ENCODE results near the gene RRAS2. TPM values are rescaled to one million over a fixed set of nuclear protein-coding genes. Genes with fewer than 3 reads are reported as not detected.

Gene RRAS2
- total RNA-seq, 2 experiments from 2014 or later = 41.4 to 43.7 TPM

- no peak overlapping the region for H3K27ac Mint-ChIP-seq
- no peaks in the 10 kb centered on the region for H3K36me3 Mint-ChIP-seq (ENCODE audit: low read depth)
- DNase-seq = no peak
- H3K27me3 Mint-ChIP-seq = peaks cover under 1% of the 10 kb centered on the region
- ChIA-PET POLR2A (no interaction called here), CTCF (interaction anchor here (0.6 to 1.5 kb wide), 2 partner anchors 17 to 218 kb away, joined by 3 to 4 read pairs; no protein-coding TSS in a partner anchor)
- no peak overlapping the region for H3K4me3 Mint-ChIP-seq
- H3K9me3 Mint-ChIP-seq = no peaks in the 10 kb centered on the region
- peaks cover 3% of the 10 kb centered on the region for H3K4me1 Mint-ChIP-seq
Measured at GRCh38 chr11:14237444-14237961, 121.5 kb downstream of the RRAS2 start.

GRCh38 chr11:14235701-14236100 lies 123.3 kb downstream of the RRAS2 start:
- POLR2A ChIA-PET = no interaction called here
- H3K4me3 Mint-ChIP-seq = no peak overlapping the region
- no peaks in the 10 kb centered on the region for H3K9me3 Mint-ChIP-seq
- no peak for DNase-seq
- H3K27ac Mint-ChIP-seq = no peak overlapping the region
- H3K36me3 Mint-ChIP-seq (ENCODE audit: low read depth) = no peaks in the 10 kb centered on the region
- H3K27me3 Mint-ChIP-seq = peaks cover 2% of the 10 kb centered on the region
- H3K4me1 Mint-ChIP-seq = peaks cover 3% of the 10 kb centered on the region
- CTCF ChIA-PET = interaction anchor here (1.4 to 1.5 kb wide), 2 partner anchors 15 to 26 kb away, joined by 3 to 4 read pairs; no protein-coding TSS in a partner anchor

GRCh38 chr11:14234446-14234845 lies 124.5 kb downstream of the RRAS2 start:
- Mint-ChIP-seq H3K27me3 (peaks cover 2% of the 10 kb centered on the region), H3K9me3 (no peaks in the 10 kb centered on the region), H3K36me3 (ENCODE audit: low read depth) (no peaks in the 10 kb centered on the region), H3K27ac (no peak overlapping the region), H3K4me1 (peaks cover 3% of the 10 kb centered on the region), H3K4me3 (no peak overlapping the region)
- POLR2A ChIA-PET = interaction anchor here (0.5 kb wide), 1 partner anchor 27 kb away, joined by 6 read pairs; no protein-coding TSS in a partner anchor
- CTCF ChIA-PET = interaction anchor here (0.9 to 1.4 kb wide), 2 partner anchors 9 to 27 kb away, joined by 3 read pairs; no protein-coding TSS in a partner anchor
- no peak for DNase-seq

GRCh38 chr11:14232652-14233051 lies 126.3 kb downstream of the RRAS2 start:
- peaks cover 2% of the 10 kb centered on the region for H3K27me3 Mint-ChIP-seq
- H3K4me3 Mint-ChIP-seq = no peak overlapping the region
- POLR2A ChIA-PET = no interaction called here
- CTCF ChIA-PET = interaction anchor here (0.8 to 0.9 kb wide), 2 partner anchors 10 to 42 kb away, joined by 3 read pairs; no protein-coding TSS in a partner anchor
- no peak overlapping the region for H3K27ac Mint-ChIP-seq
- H3K4me1 Mint-ChIP-seq = peaks cover 2% of the 10 kb centered on the region
- DNase-seq = no peak
- H3K36me3 Mint-ChIP-seq (ENCODE audit: low read depth) = no peaks in the 10 kb centered on the region
- H3K9me3 Mint-ChIP-seq = no peaks in the 10 kb centered on the region

- Mint-ChIP-seq H3K36me3 (ENCODE audit: low read depth) (no peaks in the 10 kb centered on the region), H3K4me3 (no peak overlapping the region), H3K27ac (no peak overlapping the region), H3K4me1 (no peaks in the 10 kb centered on the region), H3K27me3 (peaks cover 2% of the 10 kb centered on the region), H3K9me3 (peaks cover 3% of the 10 kb centered on the region)
- no peak for DNase-seq
- ChIA-PET POLR2A (no interaction called here), CTCF (interaction anchor here (0.7 kb wide), 2 partner anchors 28 to 44 kb away, joined by 3 read pairs; no protein-coding TSS in a partner anchor)
Measured at GRCh38 chr11:14230407-14230806, 128.6 kb downstream of the RRAS2 start.

GRCh38 chr11:14229472-14229871 lies 129.5 kb downstream of the RRAS2 start:
- no peak for DNase-seq
- ChIA-PET POLR2A (no interaction called here), CTCF (interaction anchor here (0.6 kb wide), 1 partner anchor 376 kb away, joined by 3 read pairs; no protein-coding TSS in a partner anchor)
- Mint-ChIP-seq H3K27me3 (peaks cover 2% of the 10 kb centered on the region), H3K36me3 (ENCODE audit: low read depth) (no peaks in the 10 kb centered on the region), H3K27ac (no peak overlapping the region), H3K4me1 (peaks cover 3% of the 10 kb centered on the region), H3K9me3 (peaks cover 3% of the 10 kb centered on the region), H3K4me3 (no peak overlapping the region)

- Mint-ChIP-seq H3K4me3 (no peak overlapping the region), H3K4me1 (peaks cover 3% of the 10 kb centered on the region), H3K27ac (no peak overlapping the region), H3K36me3 (ENCODE audit: low read depth) (no peaks in the 10 kb centered on the region), H3K27me3 (peaks cover 2% of the 10 kb centered on the region), H3K9me3 (peaks cover 3% of the 10 kb centered on the region)
- POLR2A ChIA-PET = interaction anchor here (0.6 kb wide), 1 partner anchor 1095 kb away, joined by 3 read pairs; no protein-coding TSS in a partner anchor
- CTCF ChIA-PET = no interaction called here
- no peak for DNase-seq
Measured at GRCh38 chr11:14228356-14228755, 130.6 kb downstream of the RRAS2 start.

Other genes with a start within 250 kb of the RRAS2 start
- gene COPB1, start 140.6 kb upstream of the RRAS2 start, total RNA-seq = 100 to 1,000 TPM in 1 of 2 experiments, 10 to 100 TPM in 1; 99.3 to 109 TPM
- 100 to 1,000 TPM; 183 to 195 TPM for gene PSMA1, start 161.2 kb upstream of the RRAS2 start, total RNA-seq

All from activated CD4-positive, alpha-beta T cell treated with anti-CD3 and anti-CD28 coated beads, Interleukin-2, amount 10 ng/mL, durations not matched to agents 7 days and 5 days (primary cell).